Adrenal gland (tissue), 12 donors: ENCODE data around the gene LRRC63. TPM values are rescaled to one million over a fixed set of nuclear protein-coding genes. Genes with fewer than 3 reads are reported as not detected.

Experiments
- DNase-seq, 7 donors: peaks; one replicate each; pipeline ENCODE4 v3.0.0-alpha.2; 2019 to 2020
- H3K27ac ChIP-seq, 5 donors: fragments of 200-600 bp; sonication (generic) in 4 of 5; 1 replicate in 3 of 5; 2 replicates in 2 of 5; pipeline versions ENCODE4 v1.5.1 to v1.8.0; 2016 to 2020; ENCODE audit warnings: mild to moderate bottlenecking in 1 of 5
- H3K27me3 ChIP-seq: fragments of 200-600 bp; 2 replicates; pipeline ENCODE4 v1.8.0; 2021
- H3K36me3 ChIP-seq, 2 donors: fragments of 200-600 bp; replicated peaks in 1 of 2; 1 replicate in 1 of 2; 2 replicates in 1 of 2; pipeline versions ENCODE4 v1.5.1 to v1.8.0; 2018 to 2022
- H3K4me1 ChIP-seq, 2 donors: fragments of 200-600 bp; replicated peaks in 1 of 2; 1 replicate in 1 of 2; 2 replicates in 1 of 2; pipeline versions ENCODE4 v1.5.1 to v1.8.0; 2018 to 2021
- H3K4me3 ChIP-seq, 4 donors: fragments of 200-600 bp; sonication (generic) in 3 of 4; one replicate each; pipeline ENCODE4 v1.5.1; 2016 to 2018
- H3K9me3 ChIP-seq, 3 donors: fragments of 200-600 bp; sonication (generic) in 1 of 3; replicated peaks in 1 of 3; 1 replicate in 2 of 3; 2 replicates in 1 of 3; pipeline versions ENCODE4 v1.5.1 to v1.8.0; 2016 to 2021
- CTCF ChIP-seq, 6 experiments: fragments of 450-650 bp in 4 of 6; fragments of 200-600 bp in 2 of 6; sonication (generic) in 1 of 6; IDR thresholded peaks; 1 replicate in 5 of 6; 2 replicates in 1 of 6; pipeline versions ENCODE4 v1.5.1 to v1.8.0; 2016 to 2021; ENCODE audit warnings: antibody characterized with exemption in 6 of 6, mild to moderate bottlenecking in 2 of 6, moderate library complexity in 1 of 6
- POLR2A ChIP-seq, 2 donors: fragments of 450-650 bp; IDR thresholded peaks; one replicate each; pipeline ENCODE4 v1.6.1; 2017; ENCODE audit warnings: antibody characterized with exemption in 2 of 2, mild to moderate bottlenecking in 2 of 2, moderate library complexity in 1 of 2
- WGBS, 4 donors: extraction: QIAGEN DNeasy Blood & Tissue Kit in 2 of 4; methylation state at CpG; one replicate each; pipeline versions ENCODE4 v1.1.5 to v1.1.7; 2013 to 2017; 5-methylcytosine and 5-hydroxymethylcytosine counted together
- intact Hi-C, 2 donors: fragments of 100-400 bp; cut with DNase I; formaldehyde crosslinking; loops; one replicate each; pipeline versions ENCODE4 v1.14.1 to v1.15.0; 2022 to 2023
- polyA plus RNA-seq, 3 donors: library from polyadenylated mRNA; stranded (reverse); fragments of 200-250 nt in 2 of 3; fragments of 350-450 nt in 1 of 3; fragmentation: Illumina TruSeq in 1 of 3; extraction: RNeasy Lipid Tissue Mini Kit (QIAGEN cat#74804) in 1 of 3; gene quantifications; one replicate each; pipeline ENCODE4 v1.2.3, GENCODE V29; 2013 to 2014
- total RNA-seq, 9 donors: library from RNA; depleted of rRNA in 4 of 9; stranded (reverse); fragments of >200 nt in 4 of 9; fragments of 120-200 nt in 1 of 9; fragmentation: NEBNext Ultra II Directional in 1 of 9; extraction: Animal tissue kit (Norgen Biotek cat#: 25700) in 1 of 9; gene quantifications; one replicate each; pipeline versions ENCODE4 v1.1.0 to v1.2.4, GENCODE V29; 2013 to 2023
- donor health status: healthy with polysubstance abuse.
- donor health status: Bipolar disorder and iron deficiency.
- donor health status: DM: yes; HTN: yes; CAD: no.
- donor health status: DM: no; HTN: no; CAD: no.
- donor health status: DM: no; HTN: no; CAD: no.
- donor health status: DM: yes; HTN: yes; CAD: no.

The LRRC63 gene
- total and polyA plus RNA-seq, 12 donors = 0.26 to 2.7 (median 0.67) TPM; not detected in 2

- Histone ChIP-seq H3K36me3 (no peaks in the 10 kb centered on the region), H3K27me3 (no peaks in the 10 kb centered on the region), H3K4me3 (no peak overlapping the region), H3K9me3 (no peaks in the 10 kb centered on the region), H3K4me1 (no peaks in the 10 kb centered on the region), H3K27ac (no peak overlapping the region)
- intact Hi-C loops = no loop called here
- WGBS, 4 donors = 80 to 87% (median 82%) methylated on average over 3 of the region's 3 CpGs
- no peak for DNase-seq
- no peak for TF ChIP-seq CTCF (IDR thresholded peaks at IDR 0.05)
- no peak for TF ChIP-seq POLR2A (IDR thresholded peaks at IDR 0.05)
These were observed 92.8 kb downstream of the LRRC63 start for GRCh38 chr13:46304546-46304945.

GRCh38 chr13:46307554-46307953 lies 95.8 kb downstream of the LRRC63 start:
- Histone ChIP-seq H3K27ac (no peak overlapping the region), H3K36me3 (no peaks in the 10 kb centered on the region), H3K9me3 (no peaks in the 10 kb centered on the region), H3K27me3 (no peaks in the 10 kb centered on the region), H3K4me1 (no peaks in the 10 kb centered on the region), H3K4me3 (no peak overlapping the region)
- TF ChIP-seq POLR2A (IDR thresholded peaks at IDR 0.05) = no peak
- TF ChIP-seq CTCF (IDR thresholded peaks at IDR 0.05) = no peak
- intact Hi-C loops = no loop called here
- no peak for DNase-seq
- WGBS, 4 donors = 80 to 97% (median 90%) methylated on average over 1 of the region's 1 CpG

- Histone ChIP-seq H3K4me3 (no peak overlapping the region), H3K36me3 (no peaks in the 10 kb centered on the region), H3K4me1 (no peaks in the 10 kb centered on the region), H3K27me3 (no peaks in the 10 kb centered on the region), H3K9me3 (no peaks in the 10 kb centered on the region), H3K27ac (no peak overlapping the region)
- TF ChIP-seq POLR2A (IDR thresholded peaks at IDR 0.05) (no peak), CTCF (IDR thresholded peaks at IDR 0.05) (no peak)
- DNase-seq = no peak
- WGBS, 4 donors = 65 to 86% (median 76%) methylated on average over 1 of the region's 1 CpG
- intact Hi-C loops = no loop called here
These were observed 98.3 kb downstream of the LRRC63 start for GRCh38 chr13:46310066-46310465.

- Histone ChIP-seq H3K4me3 (no peak overlapping the region), H3K4me1 (no peaks in the 10 kb centered on the region), H3K27ac (no peak overlapping the region), H3K9me3 (no peaks in the 10 kb centered on the region), H3K27me3 (no peaks in the 10 kb centered on the region), H3K36me3 (no peaks in the 10 kb centered on the region)
- TF ChIP-seq CTCF (IDR thresholded peaks at IDR 0.05) (no peak), POLR2A (IDR thresholded peaks at IDR 0.05) (no peak)
- intact Hi-C loops = no loop called here
- no peak for DNase-seq
- 79 to 88% (median 81%) methylated on average over 2 of the region's 2 CpGs for WGBS, 4 donors
These were observed 99.5 kb downstream of the LRRC63 start for GRCh38 chr13:46311217-46311616.
